SK-N-SH (cell line): Measurements from ENCODE around the gene GTF3A. TPM values are rescaled to one million over a fixed set of nuclear protein-coding genes. Genes with fewer than 3 reads are reported as not detected.

ENCODE experiments used
- CTCF ChIA-PET: fragments of 300-600, 350-600 bp; formaldehyde crosslinking; extraction: SDS; loops from one replicate; lab custom pipeline; 2021; lab: Yijun Ruan, JAX
- POLR2A ChIA-PET: fragments of 350-600 bp; sonication (Branson Sonifier 250); formaldehyde crosslinking; extraction: SDS; loops from one replicate; lab custom pipeline; 2020; ENCODE audit warnings: antibody characterized with exemption, inconsistent platforms; lab: Yijun Ruan, JAX
- DNase-seq: peaks from one replicate; pipeline ENCODE4 v3.0.0; 2012
- H2AFZ ChIP-seq: fragments of 200-600 bp; sonication (generic); 2 replicates; pipeline ENCODE4 v1.8.1; 2016; ENCODE audit warnings: antibody characterized with exemption, mild to moderate bottlenecking, low read depth
- H3F3A ChIP-seq: fragments of 200-600 bp; sonication (generic); replicated peaks from 2 replicates; pipeline ENCODE3; 2016; ENCODE audit warnings: antibody characterized with exemption, mild to moderate bottlenecking; ENCODE audit not compliant: insufficient read depth
- H3K27ac ChIP-seq, 2 experiments: fragments of 200-500 bp in 1 of 2; fragments of 200-600 bp in 1 of 2; sonication (Bioruptor generic) in 1 of 2; sonication (generic), shearing (Covaris generic) in 1 of 2; 2 replicates each; pipeline versions ENCODE4 v1.5.1 to v1.6.1; 2014 to 2016; ENCODE audit warnings: low read depth in 2 of 2, inconsistent platforms in 1 of 2, low read length in 1 of 2, mild to moderate bottlenecking in 1 of 2, mixed read lengths in 1 of 2
- H3K27me3 ChIP-seq: fragments of 200-600 bp; sonication (generic), shearing (Covaris generic); 2 replicates; pipeline ENCODE4 v1.6.1; 2016; ENCODE audit warnings: mixed run types; ENCODE audit not compliant: insufficient read depth
- H3K36me3 ChIP-seq, 2 experiments: fragments of 200-500 bp in 1 of 2; fragments of 200-600 bp in 1 of 2; sonication (Bioruptor generic) in 1 of 2; sonication (generic) in 1 of 2; replicated peaks in 1 of 2; 2 replicates each; pipeline versions ENCODE3 to v1.5.1; 2014 to 2016; ENCODE audit warnings: low read length in 1 of 2, mild to moderate bottlenecking in 1 of 2; ENCODE audit not compliant: insufficient read depth in 2 of 2, control insufficient read depth in 1 of 2
- H3K4me1 ChIP-seq, 2 experiments: fragments of 200-500 bp in 1 of 2; fragments of 200-600 bp in 1 of 2; sonication (Bioruptor generic) in 1 of 2; sonication (generic), shearing (Covaris generic) in 1 of 2; 2 replicates each; pipeline versions ENCODE4 v1.5.1 to v1.6.1; 2014 to 2016; ENCODE audit warnings: low read depth in 1 of 2, low read length in 1 of 2, mixed run types in 1 of 2; ENCODE audit not compliant: insufficient read depth in 2 of 2, control insufficient read depth in 1 of 2
- H3K4me2 ChIP-seq: fragments of 200-600 bp; sonication (generic), shearing (Covaris generic); 2 replicates; pipeline ENCODE4 v1.6.1; 2017; ENCODE audit warnings: mixed run types
- H3K4me3 ChIP-seq, 2 experiments: fragments of 200-500 bp in 1 of 2; fragments of 200-600 bp in 1 of 2; sonication (Bioruptor generic) in 1 of 2; sonication (generic), shearing (Covaris generic) in 1 of 2; 2 replicates each; pipeline versions ENCODE4 v1.5.1 to v1.8.1; 2014 to 2016; ENCODE audit warnings: low read depth in 2 of 2, inconsistent platforms in 1 of 2, low read length in 1 of 2, mild to moderate bottlenecking in 1 of 2, mixed read lengths in 1 of 2, moderate library complexity in 1 of 2
- H3K79me2 ChIP-seq: fragments of 200-600 bp; sonication (generic); 2 replicates; pipeline ENCODE4 v1.8.1; 2017; ENCODE audit warnings: mild to moderate bottlenecking; ENCODE audit not compliant: insufficient read depth
- H3K9ac ChIP-seq: fragments of 200-600 bp; sonication (generic); 2 replicates; pipeline ENCODE4 v1.6.1; 2017; ENCODE audit warnings: mixed run types
- H3K9me2 ChIP-seq: fragments of 200-600 bp; sonication (generic); 2 replicates; pipeline ENCODE4 v1.6.1; 2017; ENCODE audit warnings: mixed run types
- H3K9me3 ChIP-seq: fragments of 200-600 bp; sonication (generic); 2 replicates; pipeline ENCODE4 v1.6.1; 2017; ENCODE audit warnings: mixed run types, mild to moderate bottlenecking, moderate library complexity
- H4K20me1 ChIP-seq: fragments of 200-600 bp; sonication (generic); 2 replicates; pipeline ENCODE4 v1.6.1; 2017; ENCODE audit warnings: mild to moderate bottlenecking, mixed run types; ENCODE audit not compliant: insufficient read depth
- ELF1 ChIP-seq: IDR thresholded peaks from 2 replicates; pipeline ENCODE4 v1.4.0; 2012
- EP300 ChIP-seq, 2 experiments: IDR thresholded peaks; 2 replicates each; pipeline versions ENCODE4 v1.4.0 to v1.6.1; 2012; ENCODE audit warnings: borderline replicate concordance in 1 of 2, low read depth in 1 of 2, low read length in 1 of 2
- FOXM1 ChIP-seq: IDR thresholded peaks from 2 replicates; pipeline ENCODE4 v1.4.0; 2012; ENCODE audit warnings: low read depth, mild to moderate bottlenecking
- JUND ChIP-seq: IDR thresholded peaks from 2 replicates; pipeline ENCODE4 v1.4.0; 2012
- MXI1 ChIP-seq: IDR thresholded peaks from 2 replicates; pipeline ENCODE4 v1.6.1; 2012; ENCODE audit warnings: mild to moderate bottlenecking, low read depth, low read length, improper control_type of control experiment
- NRF1 ChIP-seq: IDR thresholded peaks from 2 replicates; pipeline ENCODE4 v1.6.1; 2012; ENCODE audit warnings: low read depth, mild to moderate bottlenecking, low read length
- POLR2AphosphoS5 ChIP-seq: IDR thresholded peaks from 2 replicates; pipeline ENCODE4 v1.6.1; 2012; ENCODE audit warnings: low read depth, low read length
- RAD21 ChIP-seq: IDR thresholded peaks from 2 replicates; pipeline ENCODE4 v1.6.1; 2012; ENCODE audit warnings: mild to moderate bottlenecking, low read length
- RCOR1 ChIP-seq: fragments of 150-350 bp; IDR thresholded peaks from 2 replicates; pipeline ENCODE4 v1.6.1; 2017; ENCODE audit warnings: antibody characterized with exemption, low read length
- RXRA ChIP-seq: IDR thresholded peaks from 2 replicates; pipeline ENCODE4 v1.4.0; 2012; ENCODE audit warnings: low read depth, mild to moderate bottlenecking, borderline replicate concordance
- TAF1 ChIP-seq: IDR thresholded peaks from 2 replicates; pipeline ENCODE4 v1.6.1; 2012; ENCODE audit warnings: low read depth, mild to moderate bottlenecking, low read length, moderate library complexity, borderline replicate concordance
- TCF12 ChIP-seq: IDR thresholded peaks from 2 replicates; pipeline ENCODE4 v1.4.0; 2012
- WGBS: methylation state at CpG from one replicate; pipeline ENCODE4 v1.1.6; 2017; ENCODE audit warnings: low lambda C conversion rate; 5-methylcytosine and 5-hydroxymethylcytosine counted together
- polyA plus RNA-seq, 3 experiments: library from polyadenylated mRNA; depleted of rRNA; stranded (reverse); fragments of >200 nt; gene quantifications; 2 replicates each; pipeline ENCODE4 v1.2.3, GENCODE V29; 2012
- TF ChIP-seq, protein P1 (sequence below): IDR thresholded peaks from 2 replicates; pipeline ENCODE4 v1.4.0; 2012; ENCODE audit warnings: low read depth, borderline replicate concordance
- TF ChIP-seq, protein P2 (sequence below): IDR thresholded peaks from 2 replicates; pipeline ENCODE4; 2012
- TF ChIP-seq, protein P3 (sequence below): fragments of 150-350 bp; IDR thresholded peaks from 2 replicates; pipeline ENCODE4 v1.6.1; 2017; ENCODE audit warnings: antibody characterized with exemption, low read length, low read depth, borderline replicate concordance
- TF ChIP-seq, protein P4 (sequence below): IDR thresholded peaks from 2 replicates; pipeline ENCODE4 v1.6.1; 2012; ENCODE audit warnings: mild to moderate bottlenecking, low read depth, low read length, moderate library complexity
- TF ChIP-seq, protein P5 (sequence below): fragments of 200-600 bp; sonication (generic); IDR thresholded peaks from 2 replicates; pipeline ENCODE4 v1.6.1; 2017; ENCODE audit warnings: antibody characterized with exemption, mild to moderate bottlenecking, moderate library complexity

The GTF3A gene
- polyA plus RNA-seq, 1 of the 3 experiments (the other 2 are of a cell fraction), result 75.4 TPM

DNA sequence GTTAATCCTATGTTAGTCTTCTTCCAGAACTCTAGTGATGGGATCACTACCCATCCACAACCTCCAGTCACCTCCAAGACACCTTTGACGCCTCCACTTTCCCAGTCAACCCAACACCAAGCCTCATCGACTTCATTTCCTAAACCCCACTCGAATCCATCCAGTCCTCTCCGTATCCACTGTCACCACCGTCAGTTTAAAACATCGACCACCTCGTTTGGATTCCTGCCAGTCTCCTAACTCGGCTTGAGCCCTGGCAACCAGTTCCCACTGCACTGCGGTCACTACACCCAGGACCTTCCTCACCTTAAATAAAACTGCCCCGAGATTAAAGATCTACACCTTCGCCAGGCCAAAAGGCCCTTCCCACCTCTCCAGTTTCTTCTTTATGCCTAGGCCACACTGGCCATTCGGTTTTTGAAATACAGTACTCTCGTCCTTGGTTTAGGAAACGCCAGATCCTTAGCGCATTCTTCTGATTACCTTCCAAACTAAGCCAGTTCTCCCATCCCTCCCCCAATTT, 24.7 kb downstream of the GTF3A start:
- peak overlapping the region; percentile 95 for H2AFZ ChIP-seq
- no peaks in the 10 kb centered on the region for H3K9me3 ChIP-seq
- H3K4me2 ChIP-seq, result peak overlapping the region; percentile 78
- POLR2A ChIA-PET, result no interaction called here
- H3K4me1 ChIP-seq, result peaks cover 0 to 10% of the 10 kb centered on the region in 2 experiments; a peak in 2 of 4 replicates
- H3K27ac ChIP-seq, result peak overlapping the region; percentile 92 to 99
- no peaks in the 10 kb centered on the region for H4K20me1 ChIP-seq
- no peaks in the 10 kb centered on the region for H3K9me2 ChIP-seq
- peak overlapping the region; percentile 81 to 96 for H3K4me3 ChIP-seq
- CTCF ChIA-PET, result no interaction called here
- no peaks in the 10 kb centered on the region for H3K27me3 ChIP-seq
- WGBS, result 24% methylated on average over 15 of the region's 15 CpGs
- peak; percentile 30 for DNase-seq
- TF ChIP-seq RXRA (no peak), JUND (no peak), FOXM1 (no peak), POLR2AphosphoS5 (no peak), RCOR1 (no peak), TAF1 (no peak), NRF1 (no peak), MXI1 (no peak), ELF1 (no peak), EP300 (IDR thresholded peaks at IDR 0.05; ENCODE audit: borderline replicate concordance in 1 of 2, low read depth in 1 of 2, low read length in 1 of 2) (no peak), RAD21 (no peak), TCF12 (no peak)
- TF ChIP-seq, protein P1, sequence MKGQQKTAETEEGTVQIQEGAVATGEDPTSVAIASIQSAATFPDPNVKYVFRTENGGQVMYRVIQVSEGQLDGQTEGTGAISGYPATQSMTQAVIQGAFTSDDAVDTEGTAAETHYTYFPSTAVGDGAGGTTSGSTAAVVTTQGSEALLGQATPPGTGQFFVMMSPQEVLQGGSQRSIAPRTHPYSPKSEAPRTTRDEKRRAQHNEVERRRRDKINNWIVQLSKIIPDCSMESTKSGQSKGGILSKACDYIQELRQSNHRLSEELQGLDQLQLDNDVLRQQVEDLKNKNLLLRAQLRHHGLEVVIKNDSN, result no peak
- TF ChIP-seq, protein P2, sequence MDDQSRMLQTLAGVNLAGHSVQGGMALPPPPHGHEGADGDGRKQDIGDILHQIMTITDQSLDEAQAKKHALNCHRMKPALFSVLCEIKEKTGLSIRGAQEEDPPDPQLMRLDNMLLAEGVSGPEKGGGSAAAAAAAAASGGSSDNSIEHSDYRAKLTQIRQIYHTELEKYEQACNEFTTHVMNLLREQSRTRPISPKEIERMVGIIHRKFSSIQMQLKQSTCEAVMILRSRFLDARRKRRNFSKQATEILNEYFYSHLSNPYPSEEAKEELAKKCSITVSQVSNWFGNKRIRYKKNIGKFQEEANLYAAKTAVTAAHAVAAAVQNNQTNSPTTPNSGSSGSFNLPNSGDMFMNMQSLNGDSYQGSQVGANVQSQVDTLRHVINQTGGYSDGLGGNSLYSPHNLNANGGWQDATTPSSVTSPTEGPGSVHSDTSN, result no peak
- TF ChIP-seq, protein P3, sequence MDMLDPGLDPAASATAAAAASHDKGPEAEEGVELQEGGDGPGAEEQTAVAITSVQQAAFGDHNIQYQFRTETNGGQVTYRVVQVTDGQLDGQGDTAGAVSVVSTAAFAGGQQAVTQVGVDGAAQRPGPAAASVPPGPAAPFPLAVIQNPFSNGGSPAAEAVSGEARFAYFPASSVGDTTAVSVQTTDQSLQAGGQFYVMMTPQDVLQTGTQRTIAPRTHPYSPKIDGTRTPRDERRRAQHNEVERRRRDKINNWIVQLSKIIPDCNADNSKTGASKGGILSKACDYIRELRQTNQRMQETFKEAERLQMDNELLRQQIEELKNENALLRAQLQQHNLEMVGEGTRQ, result no peak
- TF ChIP-seq, protein P4, sequence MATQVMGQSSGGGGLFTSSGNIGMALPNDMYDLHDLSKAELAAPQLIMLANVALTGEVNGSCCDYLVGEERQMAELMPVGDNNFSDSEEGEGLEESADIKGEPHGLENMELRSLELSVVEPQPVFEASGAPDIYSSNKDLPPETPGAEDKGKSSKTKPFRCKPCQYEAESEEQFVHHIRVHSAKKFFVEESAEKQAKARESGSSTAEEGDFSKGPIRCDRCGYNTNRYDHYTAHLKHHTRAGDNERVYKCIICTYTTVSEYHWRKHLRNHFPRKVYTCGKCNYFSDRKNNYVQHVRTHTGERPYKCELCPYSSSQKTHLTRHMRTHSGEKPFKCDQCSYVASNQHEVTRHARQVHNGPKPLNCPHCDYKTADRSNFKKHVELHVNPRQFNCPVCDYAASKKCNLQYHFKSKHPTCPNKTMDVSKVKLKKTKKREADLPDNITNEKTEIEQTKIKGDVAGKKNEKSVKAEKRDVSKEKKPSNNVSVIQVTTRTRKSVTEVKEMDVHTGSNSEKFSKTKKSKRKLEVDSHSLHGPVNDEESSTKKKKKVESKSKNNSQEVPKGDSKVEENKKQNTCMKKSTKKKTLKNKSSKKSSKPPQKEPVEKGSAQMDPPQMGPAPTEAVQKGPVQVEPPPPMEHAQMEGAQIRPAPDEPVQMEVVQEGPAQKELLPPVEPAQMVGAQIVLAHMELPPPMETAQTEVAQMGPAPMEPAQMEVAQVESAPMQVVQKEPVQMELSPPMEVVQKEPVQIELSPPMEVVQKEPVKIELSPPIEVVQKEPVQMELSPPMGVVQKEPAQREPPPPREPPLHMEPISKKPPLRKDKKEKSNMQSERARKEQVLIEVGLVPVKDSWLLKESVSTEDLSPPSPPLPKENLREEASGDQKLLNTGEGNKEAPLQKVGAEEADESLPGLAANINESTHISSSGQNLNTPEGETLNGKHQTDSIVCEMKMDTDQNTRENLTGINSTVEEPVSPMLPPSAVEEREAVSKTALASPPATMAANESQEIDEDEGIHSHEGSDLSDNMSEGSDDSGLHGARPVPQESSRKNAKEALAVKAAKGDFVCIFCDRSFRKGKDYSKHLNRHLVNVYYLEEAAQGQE, result no peak
- TF ChIP-seq, protein P5, sequence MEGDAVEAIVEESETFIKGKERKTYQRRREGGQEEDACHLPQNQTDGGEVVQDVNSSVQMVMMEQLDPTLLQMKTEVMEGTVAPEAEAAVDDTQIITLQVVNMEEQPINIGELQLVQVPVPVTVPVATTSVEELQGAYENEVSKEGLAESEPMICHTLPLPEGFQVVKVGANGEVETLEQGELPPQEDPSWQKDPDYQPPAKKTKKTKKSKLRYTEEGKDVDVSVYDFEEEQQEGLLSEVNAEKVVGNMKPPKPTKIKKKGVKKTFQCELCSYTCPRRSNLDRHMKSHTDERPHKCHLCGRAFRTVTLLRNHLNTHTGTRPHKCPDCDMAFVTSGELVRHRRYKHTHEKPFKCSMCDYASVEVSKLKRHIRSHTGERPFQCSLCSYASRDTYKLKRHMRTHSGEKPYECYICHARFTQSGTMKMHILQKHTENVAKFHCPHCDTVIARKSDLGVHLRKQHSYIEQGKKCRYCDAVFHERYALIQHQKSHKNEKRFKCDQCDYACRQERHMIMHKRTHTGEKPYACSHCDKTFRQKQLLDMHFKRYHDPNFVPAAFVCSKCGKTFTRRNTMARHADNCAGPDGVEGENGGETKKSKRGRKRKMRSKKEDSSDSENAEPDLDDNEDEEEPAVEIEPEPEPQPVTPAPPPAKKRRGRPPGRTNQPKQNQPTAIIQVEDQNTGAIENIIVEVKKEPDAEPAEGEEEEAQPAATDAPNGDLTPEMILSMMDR, result no peak
- TF ChIP-seq, all 33 proteins: peak for 0
- Histone ChIP-seq H3K79me2 (peaks cover 51% of the 10 kb centered on the region), H3K9ac (peak overlapping the region; percentile 79), H3K36me3 (peaks cover 2 to 9% of the 10 kb centered on the region in 2 experiments), H3F3A (peaks cover 11% of the 10 kb centered on the region)
